HepG2 (cell line): ENCODE measurements around the gene QKI. TPM values are rescaled to one million over a fixed set of nuclear protein-coding genes. Genes with fewer than 3 reads are reported as not detected.

ENCODE experiments used
- CAMTA2 ChIP-seq: sonication (generic); formaldehyde crosslinking; IDR thresholded peaks from 2 replicates; pipeline ENCODE4 v1.4.0; 2020; ENCODE audit warnings: mild to moderate bottlenecking, missing genetic modification reagents, borderline replicate concordance
- GATAD1 ChIP-seq: IDR thresholded peaks from 2 replicates; pipeline ENCODE4 v1.6.1; 2016; ENCODE audit warnings: missing genetic modification reagents, missing compliant biosample characterization
- HDAC6 ChIP-seq: fragments of 200-600 bp; sonication (generic); IDR thresholded peaks from 2 replicates; pipeline ENCODE4 v1.7.0; 2017; ENCODE audit warnings: mild to moderate bottlenecking, antibody characterized with exemption, low read length, low read depth
- HMG20A ChIP-seq: IDR thresholded peaks from 2 replicates; pipeline ENCODE4 v1.6.1; 2016; ENCODE audit warnings: borderline replicate concordance
- HNRNPLL ChIP-seq: fragments of 200-400 bp; formaldehyde crosslinking; IDR thresholded peaks from 2 replicates; pipeline ENCODE4 v1.6.1; 2017; ENCODE audit warnings: mild to moderate bottlenecking, low read depth, low read length; ENCODE audit not compliant: poor library complexity, severe bottlenecking
- KMT2B ChIP-seq: IDR thresholded peaks from 2 replicates; pipeline ENCODE4 v1.6.1; 2016; ENCODE audit warnings: missing genetic modification reagents, missing compliant biosample characterization
- MXD4 ChIP-seq: IDR thresholded peaks from 2 replicates; pipeline ENCODE4 v1.6.1; 2016; ENCODE audit warnings: mild to moderate bottlenecking, missing biosample characterization, missing genetic modification reagents
- NAIF1 ChIP-seq: sonication (generic); formaldehyde crosslinking; IDR thresholded peaks from 2 replicates; pipeline ENCODE4 v1.5.0; 2020; ENCODE audit warnings: mild to moderate bottlenecking, missing genetic modification reagents, borderline replicate concordance
- REL ChIP-seq: sonication (generic); formaldehyde crosslinking; conservative IDR thresholded peaks from 2 replicates; pipeline ENCODE4 v1.8.0; 2022; ENCODE audit warnings: mild to moderate bottlenecking, missing genetic modification reagents, moderate library complexity
- SMC3 ChIP-seq: IDR thresholded peaks from 2 replicates; pipeline ENCODE4 v1.6.1; 2011; ENCODE audit warnings: low read length, improper control_type of control experiment
- SRSF9 ChIP-seq: fragments of 200-400 bp; formaldehyde crosslinking; IDR thresholded peaks from 2 replicates; pipeline ENCODE4 v1.6.1; 2018; ENCODE audit warnings: borderline replicate concordance, mild to moderate bottlenecking, low read depth, low read length; ENCODE audit not compliant: insufficient read depth, poor library complexity, severe bottlenecking
- SYNCRIP ChIP-seq: fragments of 200-400 bp; formaldehyde crosslinking; IDR thresholded peaks from 2 replicates; pipeline ENCODE4 v1.6.1; 2018; ENCODE audit warnings: mild to moderate bottlenecking, low read depth, low read length; ENCODE audit not compliant: insufficient read depth
- ZNF224 ChIP-seq: sonication (generic); formaldehyde crosslinking; IDR thresholded peaks from 2 replicates; pipeline ENCODE4 v1.5.0; 2020; ENCODE audit warnings: mild to moderate bottlenecking, missing genetic modification reagents
- ZNF547 ChIP-seq: sonication (generic); formaldehyde crosslinking; IDR thresholded peaks from 2 replicates; pipeline ENCODE4 v1.5.1; 2020; ENCODE audit warnings: mild to moderate bottlenecking, missing genetic modification reagents
- ZNF780A ChIP-seq: sonication (generic); formaldehyde crosslinking; IDR thresholded peaks from 2 replicates; pipeline ENCODE4 v1.8.0; 2022; ENCODE audit warnings: mild to moderate bottlenecking, missing genetic modification reagents, moderate library complexity
- polyA plus RNA-seq, 8 experiments: library from polyadenylated mRNA; depleted of rRNA in 3 of 8; stranded (reverse) in 7 of 8; unstranded in 1 of 8; fragments of >200 nt; fragmentation: Illumina TruSeq in 4 of 8; extraction: Trizol in 4 of 8; gene quantifications; 2 replicates each; pipeline versions ENCODE4 v1.2.1 to v1.2.3, GENCODE V29; 2011 to 2016; ENCODE audit warnings: low read depth in 4 of 8, missing spikeins in 1 of 8, mixed read lengths in 1 of 8; ENCODE audit not compliant: insufficient read depth in 1 of 8
- total RNA-seq, 5 experiments: library from RNA; depleted of rRNA; stranded (reverse); fragments of >200 nt; fragmentation: Illumina TruSeq; extraction: Trizol; gene quantifications; 2 replicates each; pipeline ENCODE4 v1.2.3, GENCODE V29; 2016; ENCODE audit warnings: low read depth in 1 of 5
- TF ChIP-seq, protein P1 (sequence below): sonication (generic); formaldehyde crosslinking; IDR thresholded peaks from 2 replicates; pipeline ENCODE4 v1.5.0; 2020; ENCODE audit warnings: missing genetic modification reagents, mild to moderate bottlenecking, borderline replicate concordance
- TF ChIP-seq, protein P2 (sequence below): sonication (generic); formaldehyde crosslinking; conservative IDR thresholded peaks from 2 replicates; pipeline ENCODE4 v1.4.0; 2020; ENCODE audit warnings: mild to moderate bottlenecking, missing genetic modification reagents, moderate library complexity
- TF ChIP-seq, protein P3 (sequence below): sonication (generic); formaldehyde crosslinking; IDR thresholded peaks from 2 replicates; pipeline ENCODE4 v1.4.0; 2020; ENCODE audit warnings: missing genetic modification reagents

QKI gene
- total and polyA plus RNA-seq, 2 of the 13 experiments (the other 11 are each of a cell fraction or from before 2014, with no cell fraction given) = 136 to 137 TPM

DNA sequence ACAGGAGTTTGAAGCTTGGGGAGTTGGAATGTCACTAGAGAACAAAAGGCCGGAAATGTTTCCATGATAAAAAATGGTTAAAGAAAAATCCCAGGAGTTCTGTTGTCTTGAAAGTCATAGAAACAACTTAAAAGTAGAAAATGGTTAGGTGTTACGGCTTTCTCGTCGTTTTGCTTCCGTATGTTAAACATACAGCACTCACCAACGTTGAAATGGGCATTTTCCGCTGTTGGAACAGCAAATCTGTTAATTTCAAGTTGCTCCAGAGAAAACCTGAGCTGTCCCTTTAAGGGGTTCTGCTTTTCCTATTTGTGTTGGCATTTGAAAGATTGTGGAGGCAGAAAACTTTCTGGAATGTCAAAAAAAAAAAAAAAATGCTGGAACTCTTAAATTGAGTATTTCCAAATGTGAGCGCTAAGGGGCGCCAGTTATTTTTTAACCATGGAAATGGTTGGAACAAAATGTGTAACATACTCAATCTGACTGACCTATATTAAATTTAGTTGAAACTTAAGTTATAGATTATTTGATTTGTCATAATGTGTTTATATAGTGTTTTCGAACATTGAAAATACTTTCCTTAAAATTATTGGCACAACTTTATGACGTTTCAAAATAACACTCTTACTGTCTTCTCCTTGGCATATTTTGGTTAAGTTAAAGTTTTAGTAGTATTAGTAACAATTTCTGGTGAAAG is 2.2 kb downstream of the QKI start (continued):
- TF ChIP-seq, protein P1, sequence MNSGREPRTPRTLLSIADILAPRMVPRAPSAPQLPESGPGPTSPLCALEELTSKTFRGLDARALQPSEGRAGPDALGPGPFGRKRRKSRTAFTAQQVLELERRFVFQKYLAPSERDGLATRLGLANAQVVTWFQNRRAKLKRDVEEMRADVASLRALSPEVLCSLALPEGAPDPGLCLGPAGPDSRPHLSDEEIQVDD (CRISPR knock-in tag) = no peak
- TF ChIP-seq ZNF547 (no peak), HMG20A (no peak), SMC3 (peak; percentile 70), HNRNPLL (no peak), MXD4 (CRISPR knock-in tag) (peak; percentile 18; the same call in 1 of the 2 replicates), HDAC6 (no peak), SYNCRIP (no peak), NAIF1 (CRISPR knock-in tag) (no peak), REL (CRISPR knock-in tag) (no peak), GATAD1 (no peak), ZNF224 (no peak), SRSF9 (no peak), ZNF780A (CRISPR knock-in tag) (no peak), CAMTA2 (no peak), KMT2B (CRISPR knock-in tag) (peak; percentile 48; the same call in 1 of the 2 replicates)
- TF ChIP-seq, protein P2, sequence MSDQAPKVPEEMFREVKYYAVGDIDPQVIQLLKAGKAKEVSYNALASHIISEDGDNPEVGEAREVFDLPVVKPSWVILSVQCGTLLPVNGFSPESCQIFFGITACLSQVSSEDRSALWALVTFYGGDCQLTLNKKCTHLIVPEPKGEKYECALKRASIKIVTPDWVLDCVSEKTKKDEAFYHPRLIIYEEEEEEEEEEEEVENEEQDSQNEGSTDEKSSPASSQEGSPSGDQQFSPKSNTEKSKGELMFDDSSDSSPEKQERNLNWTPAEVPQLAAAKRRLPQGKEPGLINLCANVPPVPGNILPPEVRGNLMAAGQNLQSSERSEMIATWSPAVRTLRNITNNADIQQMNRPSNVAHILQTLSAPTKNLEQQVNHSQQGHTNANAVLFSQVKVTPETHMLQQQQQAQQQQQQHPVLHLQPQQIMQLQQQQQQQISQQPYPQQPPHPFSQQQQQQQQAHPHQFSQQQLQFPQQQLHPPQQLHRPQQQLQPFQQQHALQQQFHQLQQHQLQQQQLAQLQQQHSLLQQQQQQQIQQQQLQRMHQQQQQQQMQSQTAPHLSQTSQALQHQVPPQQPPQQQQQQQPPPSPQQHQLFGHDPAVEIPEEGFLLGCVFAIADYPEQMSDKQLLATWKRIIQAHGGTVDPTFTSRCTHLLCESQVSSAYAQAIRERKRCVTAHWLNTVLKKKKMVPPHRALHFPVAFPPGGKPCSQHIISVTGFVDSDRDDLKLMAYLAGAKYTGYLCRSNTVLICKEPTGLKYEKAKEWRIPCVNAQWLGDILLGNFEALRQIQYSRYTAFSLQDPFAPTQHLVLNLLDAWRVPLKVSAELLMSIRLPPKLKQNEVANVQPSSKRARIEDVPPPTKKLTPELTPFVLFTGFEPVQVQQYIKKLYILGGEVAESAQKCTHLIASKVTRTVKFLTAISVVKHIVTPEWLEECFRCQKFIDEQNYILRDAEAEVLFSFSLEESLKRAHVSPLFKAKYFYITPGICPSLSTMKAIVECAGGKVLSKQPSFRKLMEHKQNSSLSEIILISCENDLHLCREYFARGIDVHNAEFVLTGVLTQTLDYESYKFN (CRISPR knock-in tag) = peak; percentile 32; the same call in 1 of the 2 replicates
- TF ChIP-seq, protein P3, sequence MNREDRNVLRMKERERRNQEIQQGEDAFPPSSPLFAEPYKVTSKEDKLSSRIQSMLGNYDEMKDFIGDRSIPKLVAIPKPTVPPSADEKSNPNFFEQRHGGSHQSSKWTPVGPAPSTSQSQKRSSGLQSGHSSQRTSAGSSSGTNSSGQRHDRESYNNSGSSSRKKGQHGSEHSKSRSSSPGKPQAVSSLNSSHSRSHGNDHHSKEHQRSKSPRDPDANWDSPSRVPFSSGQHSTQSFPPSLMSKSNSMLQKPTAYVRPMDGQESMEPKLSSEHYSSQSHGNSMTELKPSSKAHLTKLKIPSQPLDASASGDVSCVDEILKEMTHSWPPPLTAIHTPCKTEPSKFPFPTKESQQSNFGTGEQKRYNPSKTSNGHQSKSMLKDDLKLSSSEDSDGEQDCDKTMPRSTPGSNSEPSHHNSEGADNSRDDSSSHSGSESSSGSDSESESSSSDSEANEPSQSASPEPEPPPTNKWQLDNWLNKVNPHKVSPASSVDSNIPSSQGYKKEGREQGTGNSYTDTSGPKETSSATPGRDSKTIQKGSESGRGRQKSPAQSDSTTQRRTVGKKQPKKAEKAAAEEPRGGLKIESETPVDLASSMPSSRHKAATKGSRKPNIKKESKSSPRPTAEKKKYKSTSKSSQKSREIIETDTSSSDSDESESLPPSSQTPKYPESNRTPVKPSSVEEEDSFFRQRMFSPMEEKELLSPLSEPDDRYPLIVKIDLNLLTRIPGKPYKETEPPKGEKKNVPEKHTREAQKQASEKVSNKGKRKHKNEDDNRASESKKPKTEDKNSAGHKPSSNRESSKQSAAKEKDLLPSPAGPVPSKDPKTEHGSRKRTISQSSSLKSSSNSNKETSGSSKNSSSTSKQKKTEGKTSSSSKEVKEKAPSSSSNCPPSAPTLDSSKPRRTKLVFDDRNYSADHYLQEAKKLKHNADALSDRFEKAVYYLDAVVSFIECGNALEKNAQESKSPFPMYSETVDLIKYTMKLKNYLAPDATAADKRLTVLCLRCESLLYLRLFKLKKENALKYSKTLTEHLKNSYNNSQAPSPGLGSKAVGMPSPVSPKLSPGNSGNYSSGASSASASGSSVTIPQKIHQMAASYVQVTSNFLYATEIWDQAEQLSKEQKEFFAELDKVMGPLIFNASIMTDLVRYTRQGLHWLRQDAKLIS (CRISPR knock-in tag) = 0 out of 2 replicates have a peak, but pooled peaks have one; percentile 67
